Transverse colon (tissue), 4 donors: Measurements from ENCODE around the gene C19orf73. TPM values are rescaled to one million over a fixed set of nuclear protein-coding genes. Genes with fewer than 3 reads are reported as not detected.
"Not testable (repeated sequence)": the region's sequence is repeated elsewhere in the genome, so short reads cannot be mapped to it uniquely, and the experiment has no call there.

Source experiments
- DNase-seq: peaks from one replicate; pipeline ENCODE4 v3.0.0-alpha.2; 2019
- H3K27ac ChIP-seq, 4 donors: fragments of 200-600 bp; sonication (generic); 2 replicates each; pipeline ENCODE4 v1.5.1; 2016 to 2018; ENCODE audit warnings: inconsistent platforms in 4 of 4
- H3K27me3 ChIP-seq: fragments of 200-600 bp; sonication (generic); 2 replicates; pipeline ENCODE4 v1.5.1; 2017; ENCODE audit warnings: inconsistent platforms
- H3K36me3 ChIP-seq, 4 donors: fragments of 200-600 bp; sonication (generic); 2 replicates each; pipeline ENCODE4 v1.5.1; 2017 to 2019; ENCODE audit warnings: inconsistent platforms in 4 of 4
- H3K4me1 ChIP-seq, 4 donors: fragments of 200-600 bp; sonication (generic); 2 replicates each; pipeline ENCODE4 v1.5.1; 2017 to 2020; ENCODE audit warnings: inconsistent platforms in 4 of 4
- H3K4me3 ChIP-seq, 4 donors: fragments of 200-600 bp; sonication (generic); 1 replicate in 1 of 4; 2 replicates in 3 of 4; pipeline versions ENCODE4 v1.5.1 to v1.6.1; 2017 to 2019; ENCODE audit warnings: inconsistent platforms in 4 of 4
- H3K9me3 ChIP-seq, 2 donors: fragments of 200-600 bp; sonication (generic); 2 replicates each; pipeline ENCODE4 v1.5.1; 2017 to 2019; ENCODE audit warnings: inconsistent platforms in 2 of 2
- CTCF ChIP-seq, 5 experiments: fragments of 200-600 bp in 3 of 5; fragments of 450-650 bp in 2 of 5; sonication (generic) in 3 of 5; IDR thresholded peaks; 1 replicate in 2 of 5; 2 replicates in 3 of 5; pipeline ENCODE4 v1.5.1; 2016 to 2017; ENCODE audit warnings: antibody characterized with exemption in 5 of 5, inconsistent platforms in 3 of 5, mild to moderate bottlenecking in 2 of 5, moderate library complexity in 1 of 5
- EP300 ChIP-seq: sonication (generic); formaldehyde crosslinking; IDR thresholded peaks from one replicate; pipeline ENCODE4 v1.6.1; 2017; ENCODE audit warnings: antibody characterized with exemption, low read depth
- POLR2A ChIP-seq: fragments of 450-650 bp; IDR thresholded peaks from one replicate; pipeline ENCODE4 v1.6.1; 2016; ENCODE audit warnings: antibody characterized with exemption, mild to moderate bottlenecking, moderate library complexity
- POLR2AphosphoS5 ChIP-seq, 3 donors: sonication (generic); formaldehyde crosslinking; IDR thresholded peaks; one replicate each; pipeline ENCODE4 v1.6.1; 2016; ENCODE audit warnings: antibody characterized with exemption in 3 of 3
- WGBS, 2 donors: methylation state at CpG; one replicate each; pipeline ENCODE4 v1.1.5; 2018; ENCODE audit warnings: low coverage in 1 of 2; 5-methylcytosine and 5-hydroxymethylcytosine counted together
- in situ Hi-C, 4 donors: fragments of 200-750 bp; cut with MboI; loops; one replicate each; pipeline versions ENCODE4 v1.15.0 to v1.15.1; 2017; ENCODE audit warnings: low sequenced_read_pairs in 3 of 4, low pct_ligation_motif_present in 1 of 4, low pct_unique_long_range_greater_than_20kb in 1 of 4
- intact Hi-C: fragments of 100-400 bp; cut with DNase I; formaldehyde crosslinking; loops from one replicate; pipeline ENCODE4 v1.15.1; 2023; ENCODE audit warnings: low total_unique reads
- total RNA-seq, 4 donors: library from RNA; depleted of rRNA; stranded (reverse); fragments of >200 nt; gene quantifications; one replicate each; pipeline ENCODE4 v1.1.0, GENCODE V29; 2016

C19orf73 gene
- total RNA-seq, 4 donors from 2014 or later: 7.5 to 12.5 (median 8.2) TPM; not detected in 1

- in situ Hi-C loops: loop anchor here in 2 of 4 donors (10.0 kb wide), 1 partner anchor 53 kb away; no protein-coding TSS in a partner anchor
- no peaks in the 10 kb centered on the region for H3K9me3 ChIP-seq
- H3K36me3 ChIP-seq: no peaks in the 10 kb centered on the region
- intact Hi-C loops: loop anchor here (5.0 kb wide), 1 partner anchor 51 kb away; no protein-coding TSS in a partner anchor
- H3K4me1 ChIP-seq: peaks cover 17 to 52% (median 37%) of the 10 kb centered on the region in 4 donors
- H3K27me3 ChIP-seq: no peaks in the 10 kb centered on the region
- no peak for DNase-seq
- H3K27ac ChIP-seq: peak overlapping the region; percentile 83 to 94 (median 92)
- H3K4me3 ChIP-seq: peak overlapping the region in 3 of 4 donors; percentile 54 to 72 (median 56)
- TF ChIP-seq CTCF (IDR thresholded peaks at IDR 0.05): no peak
- TF ChIP-seq POLR2A: no peak
- no peak for TF ChIP-seq POLR2AphosphoS5 (IDR thresholded peaks at IDR 0.05)
- no peak for TF ChIP-seq EP300
- 13 to 75% methylated on average over 3 to 11 of the region's 11 CpGs for WGBS, 2 donors
These were observed 29.2 kb upstream of the C19orf73 start for GRCh38 chr19:49148044-49148682.

GRCh38 chr19:49146408-49146770 lies 27.4 kb upstream of the C19orf73 start:
- H3K9me3 ChIP-seq, H3K27me3 ChIP-seq, H3K4me3 ChIP-seq, H3K27ac ChIP-seq, H3K36me3 ChIP-seq, DNase-seq: not testable (repeated sequence)
- H3K4me1 ChIP-seq: peaks cover 17 to 46% (median 42%) of the 10 kb centered on the region in 4 donors
- 32% methylated on average over 7 of the region's 7 CpGs; no CpG with 5 or more reads in 1 of the 2 donors for WGBS, 2 donors
- intact Hi-C loops: loop anchor here (5.0 kb wide), 1 partner anchor 49 kb away; no protein-coding TSS in a partner anchor
- in situ Hi-C loops: loop anchor here in 2 of 4 donors (10.0 kb wide), 1 partner anchor 52 kb away; no protein-coding TSS in a partner anchor

GRCh38 chr19:49145573-49146407 lies 26.8 kb upstream of the C19orf73 start:
- intact Hi-C loops: loop anchor here (5.0 kb wide), 1 partner anchor 48 kb away; no protein-coding TSS in a partner anchor

GRCh38 chr19:49142866-49143335 lies 24.0 kb upstream of the C19orf73 start:
- no peak for TF ChIP-seq POLR2A
- TF ChIP-seq CTCF (IDR thresholded peaks at IDR 0.05): no peak
- no peak for TF ChIP-seq EP300
- peak; percentile 8 to 20 (median 10) for TF ChIP-seq POLR2AphosphoS5 (IDR thresholded peaks at IDR 0.05)
- no peaks in the 10 kb centered on the region for H3K36me3 ChIP-seq
- H3K27me3 ChIP-seq: no peaks in the 10 kb centered on the region
- intact Hi-C loops (no loop called here), in situ Hi-C loops (loop anchor here in 2 of 4 donors (10.0 kb wide), 1 partner anchor 48 kb away; no protein-coding TSS in a partner anchor)
- 4 to 23% methylated on average over 3 to 19 of the region's 21 CpGs for WGBS, 2 donors
- peaks cover 9 to 28% (median 18%) of the 10 kb centered on the region in 4 donors for H3K4me1 ChIP-seq
- H3K27ac ChIP-seq: no peak overlapping the region
- peak; percentile 91 for DNase-seq
- H3K4me3 ChIP-seq: peak overlapping the region in 3 of 4 donors; percentile 27 to 47 (median 34)
- no peaks in the 10 kb centered on the region for H3K9me3 ChIP-seq

More at GRCh38 chr19:49145573-49146407, 26.8 kb upstream of the C19orf73 start:
- no peaks in the 10 kb centered on the region for H3K36me3 ChIP-seq
- no peak overlapping the region for H3K27ac ChIP-seq
- H3K9me3 ChIP-seq: no peaks in the 10 kb centered on the region
- DNase-seq: peak; percentile 86
- H3K4me1 ChIP-seq: peaks cover 13 to 40% (median 36%) of the 10 kb centered on the region in 4 donors
- in situ Hi-C loops: loop anchor here in 2 of 4 donors (10.0 kb wide), 1 partner anchor 51 kb away; no protein-coding TSS in a partner anchor
- H3K27me3 ChIP-seq: no peaks in the 10 kb centered on the region
- TF ChIP-seq EP300: no peak
- TF ChIP-seq CTCF (IDR thresholded peaks at IDR 0.05): peak; percentile 83 to 96 (median 92)
- peak overlapping the region in 2 of 4 donors; percentile 11 to 17 for H3K4me3 ChIP-seq
- 0 to 8% methylated on average over 7 to 27 of the region's 30 CpGs for WGBS, 2 donors
